Right ventricle myocardium inferior (tissue), 1 donor: ENCODE measurements around the gene CLIP3. TPM values are rescaled to one million over a fixed set of nuclear protein-coding genes. Genes with fewer than 3 reads are reported as not detected.
"Not testable (repeated sequence)": the region's sequence is repeated elsewhere in the genome, so short reads cannot be mapped to it uniquely, and the experiment has no call there.

Source experiments
- ATAC-seq: fragments of 200-7000 bp; cut with Tn5 transposase; one replicate; pipeline ENCODE4 v1.9.1; 2020; ENCODE audit warnings: mild to moderate bottlenecking, moderate library complexity
- DNase-seq: peaks from one replicate; pipeline ENCODE4 v3.0.0; 2021; ENCODE audit errors: missing footprints
- intact Hi-C: fragments of 100-400 bp; cut with DNase I; formaldehyde crosslinking; loops from one replicate; pipeline ENCODE4 v1.11.0; 2022
- long read RNA-seq: library from polyadenylated mRNA; unstranded; transcript quantifications from one replicate; pipeline ENCODE4 v2.0.0, GENCODE V29; 2021
- total RNA-seq: library from RNA; stranded (reverse); fragmentation: NEBNext Ultra II Directional; extraction: Animal tissue kit (Norgen Biotek cat#: 25700); gene quantifications from one replicate; pipeline ENCODE4 v1.2.1, GENCODE V29; 2021
- donor health status: DM: no; HTN: yes; CAD: no; lungs with severe emphysema.

Gene CLIP3, protein sequence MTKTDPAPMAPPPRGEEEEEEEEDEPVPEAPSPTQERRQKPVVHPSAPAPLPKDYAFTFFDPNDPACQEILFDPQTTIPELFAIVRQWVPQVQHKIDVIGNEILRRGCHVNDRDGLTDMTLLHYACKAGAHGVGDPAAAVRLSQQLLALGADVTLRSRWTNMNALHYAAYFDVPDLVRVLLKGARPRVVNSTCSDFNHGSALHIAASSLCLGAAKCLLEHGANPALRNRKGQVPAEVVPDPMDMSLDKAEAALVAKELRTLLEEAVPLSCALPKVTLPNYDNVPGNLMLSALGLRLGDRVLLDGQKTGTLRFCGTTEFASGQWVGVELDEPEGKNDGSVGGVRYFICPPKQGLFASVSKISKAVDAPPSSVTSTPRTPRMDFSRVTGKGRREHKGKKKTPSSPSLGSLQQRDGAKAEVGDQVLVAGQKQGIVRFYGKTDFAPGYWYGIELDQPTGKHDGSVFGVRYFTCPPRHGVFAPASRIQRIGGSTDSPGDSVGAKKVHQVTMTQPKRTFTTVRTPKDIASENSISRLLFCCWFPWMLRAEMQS
- total RNA-seq = 3.6 TPM
- long read RNA-seq, partial matches to known transcripts = 1 of 3 reads
- long read RNA-seq, other reads (novel, unspliced or antisense) = 0 of 3 reads

- ATAC-seq = peak; percentile 84
- peak; percentile 78 for DNase-seq
- intact Hi-C loops = no loop called here
Observed at GRCh38 chr19:36032251-36033104, at the start of gene CLIP3. CLIP3 (minus strand) TSS chr19:36032873; CDS start chr19:36032357, 516 bp downstream.

GRCh38 chr19:36081894-36082293, 49.2 kb upstream of the CLIP3 start:
- DNase-seq = no peak
- intact Hi-C loops = no loop called here
- ATAC-seq = no peak

- intact Hi-C loops = no loop called here
- ATAC-seq (no peak), DNase-seq (no peak)
Observed at GRCh38 chr19:36081385-36081784, 48.7 kb upstream of the CLIP3 start.

DNA sequence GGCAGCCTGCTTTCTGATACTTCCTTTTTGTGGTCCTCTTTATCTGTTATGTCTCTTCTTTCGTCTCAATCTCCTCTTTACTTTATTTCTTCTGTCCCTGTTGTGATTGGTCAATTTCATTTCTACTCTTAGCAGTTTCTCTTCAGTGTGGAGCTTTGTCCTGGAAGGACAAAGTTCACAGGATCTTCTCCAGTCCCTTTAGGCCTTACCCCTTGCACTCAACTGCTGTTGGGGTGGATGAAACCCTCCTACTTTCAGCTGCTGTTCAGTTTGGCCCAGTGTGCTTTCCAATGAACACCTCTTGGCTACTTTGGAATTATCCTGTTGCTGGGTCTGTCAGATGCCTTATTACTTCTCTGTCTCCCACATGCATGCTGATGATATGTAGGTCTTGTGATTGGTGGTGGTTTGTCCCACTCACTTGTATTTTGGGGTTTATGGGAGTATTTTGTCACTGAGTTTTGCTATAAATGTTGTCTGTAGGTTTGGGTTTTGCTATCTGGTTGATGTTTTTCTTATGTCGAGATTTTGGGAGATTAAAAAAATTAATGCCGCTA, 46.8 kb upstream of the CLIP3 start:
- ATAC-seq (no peak), DNase-seq (no peak)
- intact Hi-C loops = no loop called here

DNA sequence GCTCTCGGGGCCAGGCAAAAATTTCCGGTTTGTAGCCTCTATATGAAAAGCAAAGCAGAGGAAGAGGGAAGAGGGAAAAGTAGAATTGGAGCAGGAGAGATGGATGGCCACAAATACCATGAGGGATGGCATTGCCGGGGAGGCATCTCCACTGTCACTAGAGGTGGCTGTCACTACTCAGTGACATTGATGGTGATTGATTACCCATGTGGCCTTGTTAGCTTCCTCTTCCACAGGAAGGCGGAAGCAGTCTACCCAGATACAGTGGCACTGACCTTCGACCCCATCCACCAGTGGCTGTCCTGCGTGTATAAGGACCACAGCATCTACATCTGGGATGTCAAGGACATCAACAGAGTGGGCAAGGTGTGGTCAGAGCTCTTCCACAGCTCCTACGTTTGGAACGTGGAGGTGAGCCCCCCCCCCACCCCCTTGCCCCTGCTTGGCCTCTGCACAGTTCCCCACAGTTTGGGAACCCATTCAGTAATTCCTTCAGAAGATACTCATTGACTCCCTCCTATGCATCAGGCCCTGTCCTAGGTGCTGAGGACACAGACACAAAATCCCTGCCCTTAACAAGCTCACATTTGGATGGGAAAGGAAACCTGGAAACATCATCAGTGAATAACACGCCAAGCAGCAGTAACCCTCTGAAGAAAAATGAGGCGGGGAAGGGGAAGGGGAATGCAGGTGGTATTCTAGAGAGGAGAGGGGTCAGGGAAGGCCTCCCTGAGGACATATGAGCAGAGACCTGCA, 40.6 kb upstream of the CLIP3 start:
- DNase-seq (no peak), ATAC-seq (no peak)
- intact Hi-C loops = no loop called here

DNA sequence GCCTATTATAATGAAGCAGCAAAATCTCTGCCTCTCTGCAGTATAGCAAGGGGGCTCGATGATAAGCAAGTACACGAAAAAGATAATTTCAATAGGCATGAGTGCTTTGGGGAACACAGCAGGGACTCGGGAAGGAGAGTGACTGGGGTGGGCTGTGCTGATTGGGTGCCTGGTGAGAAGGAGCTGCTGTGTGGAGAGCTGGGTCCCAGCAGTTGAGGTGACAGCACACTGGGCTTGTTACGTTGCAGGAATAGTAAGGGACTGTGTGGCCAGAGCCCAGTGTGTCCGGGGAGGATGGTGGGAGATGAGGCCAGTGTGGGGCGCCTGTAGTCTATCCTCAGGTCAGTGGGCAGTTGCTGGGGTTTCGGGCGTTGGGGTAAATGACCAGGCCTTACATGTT, 39.4 kb upstream of the CLIP3 start:
- intact Hi-C loops = no loop called here
- ATAC-seq (no peak), DNase-seq (no peak)

GRCh38 chr19:36068810-36069499, 36.3 kb upstream of the CLIP3 start:
- DNase-seq, ATAC-seq, intact Hi-C loops: not testable (repeated sequence)

DNA sequence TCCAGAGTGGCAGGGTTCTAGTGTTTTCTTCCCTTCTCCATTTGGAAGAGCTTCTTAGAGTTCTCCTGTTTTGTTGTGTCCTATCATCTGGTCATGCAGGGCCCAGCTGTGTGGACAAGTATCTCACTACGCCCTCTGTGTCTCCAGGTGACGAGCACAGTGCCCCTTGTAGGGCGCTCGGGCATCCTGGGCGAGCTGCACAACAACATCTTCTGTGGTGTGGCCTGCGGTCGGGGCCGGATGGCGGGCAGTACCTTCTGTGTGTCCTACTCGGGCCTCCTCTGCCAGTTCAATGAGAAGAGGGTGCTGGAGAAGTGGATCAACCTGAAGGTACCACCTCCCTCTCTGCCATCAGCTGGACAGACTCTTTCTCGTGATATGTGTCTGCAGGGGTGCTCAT, 35.0 kb upstream of the CLIP3 start:
- DNase-seq (no peak), ATAC-seq (no peak)
- intact Hi-C loops = no loop called here

DNA sequence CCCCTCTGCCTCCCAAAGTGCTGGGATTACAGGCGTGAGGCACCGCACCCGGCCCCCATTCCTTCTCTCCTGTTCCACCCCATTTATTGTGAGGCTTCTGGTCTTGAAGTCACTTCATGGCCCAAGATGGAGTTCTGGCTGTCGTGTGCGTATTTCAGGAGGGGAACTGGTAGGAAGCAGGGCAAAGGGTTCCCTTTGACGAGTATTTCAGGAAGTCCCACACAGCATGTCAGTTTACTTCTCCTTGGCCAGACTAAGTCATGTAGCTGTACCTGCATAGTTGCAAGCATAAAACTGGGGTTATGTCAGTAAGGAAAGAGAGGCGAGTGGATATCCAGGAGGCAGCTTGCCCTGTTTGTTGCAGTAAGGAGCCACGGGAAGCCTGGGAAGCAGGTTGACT, 32.2 kb upstream of the CLIP3 start:
- intact Hi-C loops = loop anchor here (5.0 kb wide), 1 partner anchor 37 kb away; no protein-coding TSS in a partner anchor
- ATAC-seq = no peak
- no peak for DNase-seq

DNA sequence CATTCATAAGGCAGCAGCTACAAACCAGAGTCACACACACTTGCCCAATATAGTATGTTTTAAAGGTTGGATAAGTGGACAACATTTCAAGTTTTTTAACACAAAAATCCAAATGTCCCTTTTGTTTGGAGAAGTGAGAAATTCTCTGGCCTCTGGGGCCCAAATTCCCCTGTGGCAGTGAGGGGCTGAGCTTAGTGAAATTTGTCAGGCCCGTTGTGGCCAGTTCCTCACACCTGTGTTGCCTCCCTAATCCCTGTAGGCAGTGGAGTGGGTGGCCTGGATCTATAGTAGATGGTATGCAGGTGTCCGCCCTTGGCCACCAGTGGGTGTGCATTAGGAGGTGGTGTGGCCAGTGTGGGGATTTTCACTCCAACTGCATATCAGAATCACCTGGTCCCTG, 28.7 kb upstream of the CLIP3 start:
- DNase-seq (no peak), ATAC-seq (no peak)
- intact Hi-C loops = loop anchor here (5.0 kb wide), 1 partner anchor 41 kb away; no protein-coding TSS in a partner anchor

GRCh38 chr19:36060430-36060829, 27.8 kb upstream of the CLIP3 start:
- DNase-seq (no peak), ATAC-seq (peak; percentile 81)
- intact Hi-C loops = loop anchor here (1.0 to 5.0 kb wide), 2 partner anchors 42 to 110 kb away; no protein-coding TSS in a partner anchor

DNA sequence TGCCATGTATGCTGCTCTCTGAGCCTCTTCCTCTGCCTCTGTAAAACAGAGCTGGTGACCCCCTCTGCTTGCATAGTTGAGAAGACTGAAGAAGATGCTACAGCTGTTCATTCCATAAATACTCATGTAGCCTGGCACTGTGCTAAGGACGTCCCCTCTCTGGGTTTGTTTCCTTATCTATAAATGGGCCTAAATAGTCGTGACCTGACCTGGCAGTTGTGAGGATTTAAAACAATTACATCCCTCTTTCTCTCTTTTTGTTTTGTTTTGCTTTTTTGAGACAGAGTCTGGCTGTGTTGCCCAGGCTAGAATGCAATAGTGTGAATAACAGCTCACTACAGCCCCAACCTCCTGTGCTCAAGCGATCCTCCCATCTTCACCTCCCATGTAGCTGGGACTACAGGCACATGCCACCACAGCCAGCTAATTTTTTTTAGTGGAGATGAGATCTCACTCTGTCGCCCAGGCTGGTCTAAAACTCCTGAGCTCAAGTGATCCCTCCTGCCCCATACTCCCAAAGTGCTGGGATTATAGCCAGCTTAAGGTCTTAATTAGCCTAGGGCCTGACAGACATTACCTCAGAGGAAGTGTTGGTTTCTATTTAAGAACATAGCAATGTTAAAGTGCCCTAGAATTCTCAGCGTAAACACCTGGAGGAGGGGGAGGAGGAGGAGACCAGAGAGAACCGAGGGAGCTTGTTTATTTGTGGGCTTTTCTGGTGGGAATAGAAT, 26.7 kb upstream of the CLIP3 start:
- DNase-seq = no peak
- intact Hi-C loops = loop anchor here (10.0 kb wide), 1 partner anchor 125 kb away; the partner anchor contains the start of gene LRFN3
- ATAC-seq = no peak

- DNase-seq (no peak), ATAC-seq (no peak)
- intact Hi-C loops = loop anchor here (10.0 kb wide), 1 partner anchor 124 kb away; the partner anchor contains the start of gene LRFN3
Observed at GRCh38 chr19:36058481-36059179, 26.0 kb upstream of the CLIP3 start.

- DNase-seq = peak; percentile 98
- intact Hi-C loops = loop anchor here (1.0 to 10.0 kb wide), 4 partner anchors 41 to 120 kb away; partner anchors contain the start of genes ALKBH6, LRFN3, POLR2I and SDHAF1
- ATAC-seq = peak; percentile 89
Observed at GRCh38 chr19:36054733-36055686, 22.3 kb upstream of the CLIP3 start, which contains the start of gene WDR62. WDR62 (plus strand) TSS chr19:36054897; CDS start chr19:36054972, 75 bp downstream.
